Measurements from ENCODE around the gene SRSF6. TPM values are rescaled to one million over a fixed set of nuclear protein-coding genes. Genes with fewer than 3 reads are reported as not detected.
"Not testable (repeated sequence)": the region's sequence is repeated elsewhere in the genome, so short reads cannot be mapped to it uniquely, and the experiment has no call there.

The SRSF6 gene
- total RNA-seq, 6 experiments from 2014 or later, result 141 to 157 (median 148) TPM

DNA sequence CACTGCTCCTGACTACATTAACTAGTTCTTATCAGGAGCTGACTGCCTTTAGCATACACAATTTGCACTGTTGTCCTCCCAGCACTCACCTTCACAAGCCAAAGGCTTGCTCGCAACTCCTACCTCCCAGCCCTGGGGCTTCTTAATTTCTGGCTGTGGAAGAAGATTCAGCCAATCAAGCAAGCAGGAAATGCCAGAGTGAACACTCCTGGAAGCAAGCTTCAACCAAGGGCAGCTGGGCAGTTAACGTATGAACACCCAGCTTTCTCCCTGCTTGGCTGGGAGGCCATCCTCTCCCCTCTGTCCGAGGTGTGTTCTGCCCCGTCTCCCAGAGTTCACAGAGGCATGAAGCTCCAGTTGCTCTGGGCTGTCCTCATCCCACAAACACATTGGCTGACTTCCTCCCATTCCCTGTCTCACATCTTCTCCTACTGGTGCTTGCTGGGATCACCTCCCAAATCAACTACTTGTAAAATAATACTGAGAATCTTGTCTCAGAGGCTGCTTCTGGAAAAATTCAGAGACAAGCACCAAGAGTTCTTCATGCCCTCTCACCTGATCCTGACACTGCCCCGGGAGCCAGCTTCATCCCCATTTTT is 15.3 kb upstream of the SRSF6 start:
- Mint-ChIP-seq H3K9me3 (no peaks in the 10 kb centered on the region), H3K27me3 (ENCODE audit: insufficient read depth) (peaks cover 8% of the 10 kb centered on the region), H3K36me3 (ENCODE audit: low read depth) (no peaks in the 10 kb centered on the region), H3K4me3 (no peak overlapping the region), H3K4me1 (ENCODE audit: low read depth) (peaks cover 27% of the 10 kb centered on the region), H3K27ac (no peak overlapping the region)
- TF ChIP-seq, protein P1, sequence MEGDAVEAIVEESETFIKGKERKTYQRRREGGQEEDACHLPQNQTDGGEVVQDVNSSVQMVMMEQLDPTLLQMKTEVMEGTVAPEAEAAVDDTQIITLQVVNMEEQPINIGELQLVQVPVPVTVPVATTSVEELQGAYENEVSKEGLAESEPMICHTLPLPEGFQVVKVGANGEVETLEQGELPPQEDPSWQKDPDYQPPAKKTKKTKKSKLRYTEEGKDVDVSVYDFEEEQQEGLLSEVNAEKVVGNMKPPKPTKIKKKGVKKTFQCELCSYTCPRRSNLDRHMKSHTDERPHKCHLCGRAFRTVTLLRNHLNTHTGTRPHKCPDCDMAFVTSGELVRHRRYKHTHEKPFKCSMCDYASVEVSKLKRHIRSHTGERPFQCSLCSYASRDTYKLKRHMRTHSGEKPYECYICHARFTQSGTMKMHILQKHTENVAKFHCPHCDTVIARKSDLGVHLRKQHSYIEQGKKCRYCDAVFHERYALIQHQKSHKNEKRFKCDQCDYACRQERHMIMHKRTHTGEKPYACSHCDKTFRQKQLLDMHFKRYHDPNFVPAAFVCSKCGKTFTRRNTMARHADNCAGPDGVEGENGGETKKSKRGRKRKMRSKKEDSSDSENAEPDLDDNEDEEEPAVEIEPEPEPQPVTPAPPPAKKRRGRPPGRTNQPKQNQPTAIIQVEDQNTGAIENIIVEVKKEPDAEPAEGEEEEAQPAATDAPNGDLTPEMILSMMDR (IDR thresholded peaks at IDR 0.05), result peak; percentile 58
- DNase-seq, result peak; percentile 52

- Mint-ChIP-seq H3K9me3 (no peaks in the 10 kb centered on the region), H3K4me1 (ENCODE audit: low read depth) (peaks cover 31% of the 10 kb centered on the region), H3K27me3 (ENCODE audit: insufficient read depth) (peaks cover 8% of the 10 kb centered on the region), H3K36me3 (ENCODE audit: low read depth) (no peaks in the 10 kb centered on the region), H3K4me3 (no peak overlapping the region; the same call in 1 of the 2 replicates), H3K27ac (no peak overlapping the region)
- DNase-seq, result no peak
- TF ChIP-seq, protein P1 (IDR thresholded peaks at IDR 0.05), result no peak
Observed at GRCh38 chr20:43444107-43444506, 13.6 kb upstream of the SRSF6 start.

- Mint-ChIP-seq H3K27me3 (ENCODE audit: insufficient read depth) (peaks cover 16% of the 10 kb centered on the region), H3K9me3 (no peaks in the 10 kb centered on the region), H3K36me3 (ENCODE audit: low read depth) (no peaks in the 10 kb centered on the region), H3K4me1 (ENCODE audit: low read depth) (peaks cover 31% of the 10 kb centered on the region), H3K4me3 (no peak overlapping the region), H3K27ac (0 out of 2 replicates have a peak overlapping the region, but pooled peaks have one; percentile 47)
- DNase-seq, result peak; percentile 59
- TF ChIP-seq, protein P1 (IDR thresholded peaks at IDR 0.05), result no peak
Observed at GRCh38 chr20:43446361-43446879, 11.3 kb upstream of the SRSF6 start.

DNA sequence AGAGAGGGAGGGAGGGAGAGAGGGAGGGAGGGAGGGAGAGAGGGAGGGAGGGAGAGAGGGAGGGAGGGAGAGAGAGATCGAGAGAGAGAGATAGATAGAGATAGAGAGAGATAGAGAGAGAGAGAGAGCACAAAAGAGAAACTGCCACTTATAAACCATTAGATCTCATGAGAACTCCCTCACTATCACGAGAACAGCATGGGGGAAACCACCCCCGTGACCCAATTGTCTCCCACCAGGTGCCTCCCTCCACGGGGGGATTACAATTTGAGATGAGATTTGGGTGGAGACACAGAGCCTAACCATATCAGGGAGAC is 9.3 kb upstream of the SRSF6 start:
- not testable (repeated sequence) for H3K27ac Mint-ChIP-seq; DNase-seq; H3K9me3 Mint-ChIP-seq; H3K4me3 Mint-ChIP-seq; H3K36me3 Mint-ChIP-seq (ENCODE audit: low read depth)
- Mint-ChIP-seq H3K27me3 (ENCODE audit: insufficient read depth) (peaks cover 19% of the 10 kb centered on the region), H3K4me1 (ENCODE audit: low read depth) (peaks cover 24% of the 10 kb centered on the region)

GRCh38 chr20:43448748-43449535 is 8.8 kb upstream of the SRSF6 start:
- TF ChIP-seq, protein P1 (IDR thresholded peaks at IDR 0.05), result peak; percentile 85
- Mint-ChIP-seq H3K27me3 (ENCODE audit: insufficient read depth) (peaks cover 22% of the 10 kb centered on the region), H3K9me3 (no peaks in the 10 kb centered on the region), H3K4me1 (ENCODE audit: low read depth) (peaks cover 21% of the 10 kb centered on the region), H3K36me3 (ENCODE audit: low read depth) (no peaks in the 10 kb centered on the region), H3K4me3 (no peak overlapping the region), H3K27ac (no peak overlapping the region)
- DNase-seq, result no peak

All from HFFc6 (cell line).